Ascending aorta (tissue), 2 donors: ENCODE data around the gene ACTN4. TPM values are rescaled to one million over a fixed set of nuclear protein-coding genes. Genes with fewer than 3 reads are reported as not detected.
A peak's percentile ranks its signal among the peaks of the same experiment; 100 is the strongest.

Experiments
- DNase-seq, 2 donors: peaks; one replicate each; pipeline ENCODE4 v3.0.0-alpha.2; 2019; ENCODE audit warnings: low spot score in 2 of 2
- H3K27ac ChIP-seq, 2 donors: fragments of 200-600 bp; sonication (generic); one replicate each; pipeline ENCODE4 v1.5.1; 2016 to 2017; ENCODE audit warnings: mild to moderate bottlenecking in 1 of 2
- H3K27me3 ChIP-seq: fragments of 200-600 bp; sonication (generic); one replicate; pipeline ENCODE4 v1.5.1; 2017
- H3K36me3 ChIP-seq, 2 donors: fragments of 200-600 bp; sonication (generic); one replicate each; pipeline ENCODE4 v1.5.1; 2016
- H3K4me1 ChIP-seq, 2 donors: fragments of 200-600 bp; sonication (generic); one replicate each; pipeline ENCODE4 v1.5.1; 2016 to 2017; ENCODE audit warnings: mild to moderate bottlenecking in 1 of 2
- H3K4me3 ChIP-seq, 2 donors: fragments of 200-600 bp; sonication (generic); one replicate each; pipeline ENCODE4 v1.5.1; 2016 to 2017; ENCODE audit warnings: mild to moderate bottlenecking in 1 of 2
- H3K9me3 ChIP-seq, 2 donors: fragments of 200-600 bp; sonication (generic); one replicate each; pipeline ENCODE4 v1.5.1; 2016
- CTCF ChIP-seq, 3 experiments: fragments of 200-600 bp in 2 of 3; fragments of 450-650 bp in 1 of 3; sonication (generic) in 2 of 3; IDR thresholded peaks; one replicate each; pipeline ENCODE4 v1.5.1; 2016 to 2019; ENCODE audit warnings: antibody characterized with exemption in 3 of 3, mild to moderate bottlenecking in 1 of 3, moderate library complexity in 1 of 3
- intact Hi-C: fragments of 100-400 bp; cut with DNase I; formaldehyde crosslinking; loops from one replicate; pipeline ENCODE4 v1.15.1; 2023
- total RNA-seq: library from RNA; depleted of rRNA; stranded (reverse); fragments of >200 nt; gene quantifications from one replicate; pipeline ENCODE4 v1.1.0, GENCODE V29; 2016

ACTN4 gene
- total RNA-seq, 1 donor from 2014 or later: 1,036 TPM

GRCh38 chr19:38690146-38690545, 42.7 kb downstream of the ACTN4 start:
- H3K4me1 ChIP-seq: peaks cover 49 to 85% of the 10 kb centered on the region in 2 donors

GRCh38 chr19:38690832-38691231, 43.4 kb downstream of the ACTN4 start:
- no peak for DNase-seq
- intact Hi-C loops: no loop called here
- H3K36me3 ChIP-seq: peaks cover 0 to 11% of the 10 kb centered on the region in 2 donors
- peak overlapping the region; percentile 95 to 96 for H3K27ac ChIP-seq
- H3K9me3 ChIP-seq: no peaks in the 10 kb centered on the region
- TF ChIP-seq CTCF (IDR thresholded peaks at IDR 0.05): no peak
- no peak overlapping the region for H3K4me3 ChIP-seq
- no peaks in the 10 kb centered on the region for H3K27me3 ChIP-seq
- H3K4me1 ChIP-seq: peaks cover 49 to 85% of the 10 kb centered on the region in 2 donors

More at GRCh38 chr19:38690146-38690545, 42.7 kb downstream of the ACTN4 start:
- Histone ChIP-seq H3K36me3 (peaks cover 0 to 6% of the 10 kb centered on the region in 2 donors), H3K9me3 (no peaks in the 10 kb centered on the region), H3K27ac (peak overlapping the region; percentile 95 to 96), H3K4me3 (no peak overlapping the region), H3K27me3 (no peaks in the 10 kb centered on the region)
- no peak for DNase-seq
- TF ChIP-seq CTCF (IDR thresholded peaks at IDR 0.05): no peak
- intact Hi-C loops: no loop called here

- intact Hi-C loops: loop anchor here (1.0 to 2.0 kb wide), 4 partner anchors 19 to 41 kb away; no protein-coding TSS in a partner anchor
- no peak for TF ChIP-seq CTCF (IDR thresholded peaks at IDR 0.05)
- Histone ChIP-seq H3K4me3 (peak overlapping the region in 1 of 2 donors; percentile 29), H3K27ac (peak overlapping the region; percentile 95 to 98), H3K9me3 (no peaks in the 10 kb centered on the region), H3K4me1 (peaks cover 48 to 85% of the 10 kb centered on the region in 2 donors), H3K36me3 (peaks cover 2 to 21% of the 10 kb centered on the region in 2 donors), H3K27me3 (no peaks in the 10 kb centered on the region)
- peak; percentile 80 to 97 for DNase-seq
Observed at GRCh38 chr19:38691938-38692457, 44.5 kb downstream of the ACTN4 start.

DNA sequence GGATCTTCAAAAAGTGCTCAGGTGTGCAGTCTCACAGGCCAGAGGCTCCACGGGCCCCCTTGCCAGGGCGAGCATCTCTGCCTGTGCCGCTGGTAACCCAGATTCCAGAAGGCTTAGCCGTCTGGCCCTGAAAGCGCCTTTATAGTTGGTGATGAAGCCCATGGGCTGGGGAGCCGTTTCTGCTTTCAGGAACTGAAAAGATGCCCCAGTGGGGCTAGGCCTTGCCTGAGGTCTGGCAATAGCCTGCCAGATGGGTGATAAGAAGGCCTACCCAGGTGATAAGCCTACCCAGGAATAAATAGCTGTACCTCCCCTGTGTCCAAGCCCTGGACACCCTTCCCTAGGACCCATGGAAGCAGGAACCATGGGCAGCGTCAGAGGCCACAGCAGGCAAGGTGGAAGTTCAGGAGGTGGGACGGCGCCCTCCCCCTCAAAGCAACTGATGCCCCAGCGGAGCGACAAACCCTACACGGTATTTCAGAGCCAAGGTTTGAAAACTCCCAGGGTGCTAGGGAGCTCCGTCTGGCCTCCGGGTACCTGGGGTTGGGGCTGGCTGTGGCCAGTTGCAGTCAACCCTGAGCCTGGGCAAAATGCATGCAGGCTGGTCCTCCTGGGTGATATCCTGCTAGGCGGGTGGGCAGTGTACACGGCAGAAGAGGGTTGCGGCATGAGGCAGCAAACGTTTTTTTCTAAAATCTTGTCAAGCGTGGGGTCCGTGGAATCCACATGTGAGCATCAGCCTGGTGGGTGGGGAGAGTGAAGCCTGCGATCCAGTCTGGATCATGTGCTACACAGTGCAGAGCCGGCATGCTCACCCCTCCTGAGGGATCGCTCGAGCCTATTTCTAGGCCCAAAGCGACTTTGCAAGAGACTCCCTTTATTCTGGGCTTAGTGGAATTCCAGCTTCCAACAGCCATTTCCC, 45.3 kb downstream of the ACTN4 start:
- DNase-seq: no peak
- peak overlapping the region in 1 of 2 donors; percentile 29 for H3K4me3 ChIP-seq
- TF ChIP-seq CTCF (IDR thresholded peaks at IDR 0.05): no peak
- H3K4me1 ChIP-seq: peaks cover 49 to 85% of the 10 kb centered on the region in 2 donors
- no peaks in the 10 kb centered on the region for H3K27me3 ChIP-seq
- peak overlapping the region; percentile 95 to 98 for H3K27ac ChIP-seq
- peaks cover 8 to 28% of the 10 kb centered on the region in 2 donors for H3K36me3 ChIP-seq
- no peaks in the 10 kb centered on the region for H3K9me3 ChIP-seq
- intact Hi-C loops: loop anchor here (1.0 to 2.0 kb wide), 4 partner anchors 18 to 41 kb away; no protein-coding TSS in a partner anchor

- Histone ChIP-seq H3K27me3 (no peaks in the 10 kb centered on the region), H3K4me3 (peak overlapping the region in 1 of 2 donors; percentile 29), H3K27ac (peak overlapping the region; percentile 95 to 98), H3K36me3 (peaks cover 12 to 30% of the 10 kb centered on the region in 2 donors), H3K4me1 (peaks cover 52 to 85% of the 10 kb centered on the region in 2 donors), H3K9me3 (no peaks in the 10 kb centered on the region)
- TF ChIP-seq CTCF (IDR thresholded peaks at IDR 0.05): no peak
- DNase-seq: peak in 1 of 2 donors; percentile 84
- intact Hi-C loops: loop anchor here (2.0 kb wide), 3 partner anchors 17 to 35 kb away; no protein-coding TSS in a partner anchor
Observed at GRCh38 chr19:38693380-38694223, 46.2 kb downstream of the ACTN4 start.
